RWPE2 (cell line): ENCODE results near the gene REV1.
"Not testable (repeated sequence)": the region's sequence is repeated elsewhere in the genome, so short reads cannot be mapped to it uniquely, and the experiment has no call there.

Source experiments
- ATAC-seq: fragments of 200-7000 bp; cut with Tn5 transposase; 3 replicates; pipeline ENCODE4 v1.9.1; 2021; ENCODE audit warnings: low read depth
- DNase-seq: peaks from one replicate; pipeline ENCODE4 v3.0.0-alpha.2; 2020; ENCODE audit warnings: low spot score
- H3K27ac ChIP-seq: fragments of 450-650 bp; 2 replicates; pipeline ENCODE4 v1.5.1; 2017; ENCODE audit warnings: mild to moderate bottlenecking; ENCODE audit not compliant: poor library complexity, severe bottlenecking
- H3K27me3 ChIP-seq: fragments of 250-450 bp; sonication (Bioruptor Pico); 2 replicates; pipeline ENCODE4 v1.5.1; 2021; ENCODE audit warnings: mild to moderate bottlenecking, moderate library complexity; ENCODE audit not compliant: insufficient read depth, poor library complexity, severe bottlenecking
- H3K36me3 ChIP-seq: fragments of 250-450 bp; sonication (Bioruptor Pico); 2 replicates; pipeline ENCODE4 v1.5.1; 2020; ENCODE audit warnings: low read depth, mild to moderate bottlenecking, moderate library complexity
- H3K4me1 ChIP-seq: fragments of 250-450 bp; sonication (Bioruptor Pico); 2 replicates; pipeline ENCODE4 v1.5.1; 2021; ENCODE audit warnings: mild to moderate bottlenecking, moderate library complexity; ENCODE audit not compliant: insufficient read depth, poor library complexity, severe bottlenecking
- H3K4me3 ChIP-seq: fragments of 250-450 bp; sonication (Bioruptor Pico); 2 replicates; pipeline ENCODE4 v1.5.1; 2021; ENCODE audit warnings: mild to moderate bottlenecking, moderate library complexity; ENCODE audit not compliant: severe bottlenecking
- H3K9me3 ChIP-seq: fragments of 250-450 bp; sonication (Bioruptor Pico); 2 replicates; pipeline ENCODE4 v1.5.1; 2021; ENCODE audit warnings: mild to moderate bottlenecking, moderate library complexity; ENCODE audit not compliant: severe bottlenecking
- CTCF ChIP-seq: fragments of 450-650 bp; IDR thresholded peaks from one replicate; pipeline ENCODE4 v1.5.1; 2017; ENCODE audit warnings: mild to moderate bottlenecking, moderate library complexity; ENCODE audit not compliant: poor library complexity, severe bottlenecking

REV1 gene

GRCh38 chr2:99376254-99376864, 113.5 kb downstream of the REV1 start:
- Histone ChIP-seq H3K36me3 (peaks cover 95% of the 10 kb centered on the region), H3K9me3 (no peaks in the 10 kb centered on the region), H3K4me1 (no peaks in the 10 kb centered on the region), H3K4me3 (no peak overlapping the region), H3K27ac (no peak overlapping the region), H3K27me3 (no peaks in the 10 kb centered on the region)
- DNase-seq (no peak), ATAC-seq (no peak)
- no peak for TF ChIP-seq CTCF

DNA sequence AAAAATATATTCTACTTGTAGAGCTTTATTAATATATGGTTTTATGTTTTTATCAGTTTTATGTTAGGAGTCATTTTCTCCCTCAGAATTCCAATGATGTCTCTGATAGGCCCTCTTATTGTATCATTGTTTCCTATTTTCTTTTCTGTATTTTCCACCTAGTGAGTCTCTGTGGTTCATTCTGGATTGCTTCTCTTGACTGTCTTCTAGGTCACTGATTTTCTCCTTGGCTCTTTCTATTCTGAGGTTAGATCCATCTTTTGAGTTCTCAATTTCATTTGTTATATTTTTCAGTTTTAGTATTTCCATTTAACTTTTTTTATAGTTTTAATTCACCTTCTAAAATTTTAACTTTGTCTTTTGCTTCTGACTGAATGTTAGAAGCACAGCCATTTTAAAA, 115.1 kb downstream of the REV1 start:
- TF ChIP-seq CTCF, result no peak
- no peaks in the 10 kb centered on the region for H3K4me1 ChIP-seq
- no peaks in the 10 kb centered on the region for H3K9me3 ChIP-seq
- DNase-seq (no peak), ATAC-seq (no peak)
- H3K27ac ChIP-seq, result no peak overlapping the region
- H3K36me3 ChIP-seq, result peaks cover 95% of the 10 kb centered on the region
- H3K27me3 ChIP-seq, result no peaks in the 10 kb centered on the region
- no peak overlapping the region for H3K4me3 ChIP-seq

DNA sequence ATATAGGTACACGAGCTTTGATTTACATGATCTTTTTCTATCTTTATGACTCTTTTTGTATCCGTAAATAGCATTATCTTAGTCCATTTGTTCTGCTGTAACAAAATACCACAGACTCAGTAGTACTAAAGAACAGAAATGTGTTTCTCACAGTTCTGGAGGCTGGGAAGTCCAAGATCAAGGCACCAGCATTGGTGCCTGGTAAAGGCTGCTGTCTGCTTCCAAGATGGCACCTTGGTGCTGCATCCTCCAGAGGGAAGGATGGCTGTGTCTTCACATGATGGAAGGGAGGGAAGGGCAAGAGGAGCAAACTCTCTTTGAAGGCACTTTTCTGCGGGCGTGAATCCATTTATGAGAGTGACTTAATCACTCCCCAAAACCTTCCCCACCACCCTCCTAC, 116.7 kb downstream of the REV1 start:
- Histone ChIP-seq H3K4me1 (no peaks in the 10 kb centered on the region), H3K27me3 (no peaks in the 10 kb centered on the region), H3K27ac (no peak overlapping the region), H3K36me3 (peaks cover 95% of the 10 kb centered on the region), H3K4me3 (no peak overlapping the region), H3K9me3 (no peaks in the 10 kb centered on the region)
- DNase-seq (no peak), ATAC-seq (no peak)
- no peak for TF ChIP-seq CTCF

- H3K4me3 ChIP-seq, H3K27ac ChIP-seq, ATAC-seq, H3K4me1 ChIP-seq, H3K27me3 ChIP-seq, DNase-seq, H3K9me3 ChIP-seq: not testable (repeated sequence)
- H3K36me3 ChIP-seq, result peaks cover 94% of the 10 kb centered on the region
Measured at GRCh38 chr2:99368854-99369253, 121.0 kb downstream of the REV1 start.

DNA sequence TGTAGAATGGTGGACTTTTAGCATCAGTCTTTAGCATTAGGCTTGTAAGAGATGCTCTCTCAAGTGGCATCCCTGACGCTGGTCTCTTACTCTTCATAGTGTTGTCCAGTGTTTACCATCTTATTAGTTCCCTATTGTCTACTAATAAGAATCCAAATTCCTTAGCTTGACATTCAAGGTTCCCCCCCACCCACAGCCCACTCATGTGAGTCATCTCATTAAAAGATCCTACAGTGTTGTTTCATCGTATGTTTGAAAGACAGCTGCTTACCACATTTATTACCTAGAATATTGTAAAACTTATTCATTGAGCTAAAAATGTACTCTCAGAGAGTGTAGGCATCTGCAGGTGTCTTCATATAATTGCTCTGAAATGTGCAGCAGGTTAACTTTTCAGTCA, 124.2 kb downstream of the REV1 start:
- no peak for ATAC-seq
- H3K36me3 ChIP-seq, result peaks cover 96% of the 10 kb centered on the region
- TF ChIP-seq CTCF, result no peak
- no peak overlapping the region for H3K27ac ChIP-seq
- H3K27me3 ChIP-seq, result no peaks in the 10 kb centered on the region
- no peak for DNase-seq
- H3K4me1 ChIP-seq, result no peaks in the 10 kb centered on the region
- H3K4me3 ChIP-seq, result no peak overlapping the region
- H3K9me3 ChIP-seq, result no peaks in the 10 kb centered on the region
